Left lung (tissue), 10 donors: Measurements from ENCODE around the gene GORAB. TPM values are rescaled to one million over a fixed set of nuclear protein-coding genes. Genes with fewer than 3 reads are reported as not detected.
A peak's percentile ranks its signal among the peaks of the same experiment; 100 is the strongest.

Experiments
- ATAC-seq: fragments of 200-7000 bp; cut with Tn5 transposase; one replicate; pipeline ENCODE4 v1.9.1; 2020; ENCODE audit warnings: moderate library complexity
- DNase-seq, 4 donors: peaks; one replicate each; pipeline ENCODE4 v3.0.0-alpha.2; 2013 to 2020
- H3K27ac ChIP-seq, 2 donors: fragments of 200-600 bp; sonication (generic) in 1 of 2; one replicate each; pipeline versions ENCODE4 v1.5.0 to v1.8.0; 2020 to 2021
- H3K27me3 ChIP-seq, 2 donors: fragments of 200-600 bp; sonication (generic) in 1 of 2; one replicate each; pipeline versions ENCODE4 v1.5.0 to v1.8.0; 2020 to 2021
- H3K36me3 ChIP-seq, 2 donors: fragments of 200-600 bp; sonication (generic) in 1 of 2; one replicate each; pipeline versions ENCODE4 v1.5.0 to v1.8.0; 2020 to 2021
- H3K4me1 ChIP-seq, 2 donors: fragments of 200-600 bp; one replicate each; pipeline ENCODE4 v1.8.0; 2021
- H3K4me3 ChIP-seq, 2 donors: fragments of 200-600 bp; sonication (generic) in 1 of 2; one replicate each; pipeline versions ENCODE4 v1.5.0 to v1.8.0; 2020 to 2021; ENCODE audit warnings: mild to moderate bottlenecking in 1 of 2
- H3K9me3 ChIP-seq, 2 donors: fragments of 200-600 bp; sonication (generic) in 1 of 2; one replicate each; pipeline versions ENCODE4 v1.5.0 to v1.8.0; 2020 to 2021
- intact Hi-C, 2 donors: fragments of 100-400 bp; cut with DNase I; formaldehyde crosslinking; loops; one replicate each; pipeline versions ENCODE4 v1.11.2 to v1.14.2; 2022
- polyA plus RNA-seq, 6 donors: library from polyadenylated mRNA; unstranded; fragments of 120-200 nt; gene quantifications; one replicate each; pipeline ENCODE4 v1.2.1, GENCODE V29; 2013; ENCODE audit not compliant: insufficient read length in 6 of 6
- total RNA-seq, 2 donors: library from RNA; stranded (reverse); fragmentation: NEBNext Ultra II Directional; extraction: Animal tissue kit (Norgen Biotek cat#: 25700); gene quantifications; one replicate each; pipeline ENCODE4 v1.2.1, GENCODE V29; 2021
- TF ChIP-seq, protein P1 (sequence below), 2 donors: fragments of 200-600 bp; sonication (generic) in 1 of 2; IDR thresholded peaks; one replicate each; pipeline versions ENCODE4 v1.5.0 to v1.8.0; 2021; ENCODE audit warnings: antibody characterized with exemption in 2 of 2
- donor health status: DM: no; HTN: yes; CAD: no.
- donor health status: DM: no; HTN: no; CAD: no.

The GORAB gene
- total and polyA plus RNA-seq, 8 donors, result 11.1 to 29.1 (median 24.1) TPM

DNA sequence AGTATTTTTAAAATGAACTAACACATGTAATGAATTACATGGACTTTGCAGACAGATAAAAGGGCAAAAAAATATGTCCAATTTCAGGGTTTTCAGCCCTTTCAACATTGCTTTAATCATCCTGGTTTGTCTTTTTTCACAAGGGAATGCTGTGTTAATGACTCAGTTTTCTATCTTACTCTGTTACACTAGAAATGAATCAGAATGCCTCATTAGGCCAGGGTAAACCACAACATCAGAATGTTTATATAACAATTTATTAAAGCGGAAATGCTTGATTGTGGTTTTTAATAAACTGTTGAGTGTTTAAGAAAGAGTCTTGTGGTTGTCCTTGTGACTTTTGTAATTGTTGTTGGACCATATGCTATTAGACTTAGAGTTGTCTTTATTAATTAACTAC, 13.5 kb downstream of the GORAB start:
- H3K4me1 ChIP-seq, result no peaks in the 10 kb centered on the region
- no peak overlapping the region for H3K4me3 ChIP-seq
- TF ChIP-seq, protein P1, sequence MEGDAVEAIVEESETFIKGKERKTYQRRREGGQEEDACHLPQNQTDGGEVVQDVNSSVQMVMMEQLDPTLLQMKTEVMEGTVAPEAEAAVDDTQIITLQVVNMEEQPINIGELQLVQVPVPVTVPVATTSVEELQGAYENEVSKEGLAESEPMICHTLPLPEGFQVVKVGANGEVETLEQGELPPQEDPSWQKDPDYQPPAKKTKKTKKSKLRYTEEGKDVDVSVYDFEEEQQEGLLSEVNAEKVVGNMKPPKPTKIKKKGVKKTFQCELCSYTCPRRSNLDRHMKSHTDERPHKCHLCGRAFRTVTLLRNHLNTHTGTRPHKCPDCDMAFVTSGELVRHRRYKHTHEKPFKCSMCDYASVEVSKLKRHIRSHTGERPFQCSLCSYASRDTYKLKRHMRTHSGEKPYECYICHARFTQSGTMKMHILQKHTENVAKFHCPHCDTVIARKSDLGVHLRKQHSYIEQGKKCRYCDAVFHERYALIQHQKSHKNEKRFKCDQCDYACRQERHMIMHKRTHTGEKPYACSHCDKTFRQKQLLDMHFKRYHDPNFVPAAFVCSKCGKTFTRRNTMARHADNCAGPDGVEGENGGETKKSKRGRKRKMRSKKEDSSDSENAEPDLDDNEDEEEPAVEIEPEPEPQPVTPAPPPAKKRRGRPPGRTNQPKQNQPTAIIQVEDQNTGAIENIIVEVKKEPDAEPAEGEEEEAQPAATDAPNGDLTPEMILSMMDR (IDR thresholded peaks at IDR 0.05), result no peak
- H3K27ac ChIP-seq, result peak overlapping the region in 1 of 2 donors; percentile 15
- no peaks in the 10 kb centered on the region for H3K27me3 ChIP-seq
- peaks cover 0 to 98% of the 10 kb centered on the region in 2 donors for H3K36me3 ChIP-seq
- ATAC-seq, result peak; percentile 50
- H3K9me3 ChIP-seq, result no peaks in the 10 kb centered on the region
- intact Hi-C loops, result no loop called here
- no peak for DNase-seq

DNA sequence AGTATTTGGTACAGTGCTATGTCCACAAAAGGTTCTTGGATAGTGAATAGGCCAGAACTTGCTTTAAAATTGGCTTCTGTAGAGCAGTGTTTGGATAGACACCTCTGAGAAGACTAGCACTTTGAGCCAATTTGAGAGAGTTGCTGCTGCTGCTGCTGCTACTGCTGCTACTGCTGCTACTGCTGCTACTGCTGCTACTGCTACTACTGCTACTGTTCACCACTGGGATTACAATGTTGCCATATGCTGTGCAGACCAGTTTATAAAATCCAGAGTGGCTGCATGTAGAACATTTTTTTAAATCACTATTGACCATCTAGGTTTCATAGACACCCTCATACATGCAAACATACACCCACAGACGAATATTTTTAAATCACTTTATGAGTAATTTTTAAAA, 15.3 kb downstream of the GORAB start:
- no peak for DNase-seq
- ATAC-seq, result no peak
- H3K9me3 ChIP-seq, result no peaks in the 10 kb centered on the region

DNA sequence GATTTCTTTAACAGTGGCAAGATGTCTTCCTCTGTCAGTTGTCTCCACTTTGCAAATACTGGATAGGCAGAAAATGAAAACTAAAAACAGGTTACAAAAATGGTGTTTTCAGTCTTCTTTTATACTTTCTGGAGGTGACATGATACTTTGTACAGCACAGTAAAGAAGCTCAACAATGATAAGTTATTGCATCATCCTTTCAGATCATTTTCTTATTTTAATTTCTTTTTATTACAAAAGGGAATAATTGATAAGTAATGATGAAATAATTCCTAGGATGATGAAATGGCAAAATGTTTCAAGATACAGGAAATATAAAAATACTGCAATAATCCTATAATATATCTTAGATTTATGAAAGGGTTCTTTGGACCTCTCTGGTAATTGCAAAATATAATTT, 16.5 kb downstream of the GORAB start:
- no peaks in the 10 kb centered on the region for H3K4me1 ChIP-seq
- ATAC-seq (no peak), DNase-seq (no peak)
- H3K9me3 ChIP-seq, result no peaks in the 10 kb centered on the region
- TF ChIP-seq, protein P1 (IDR thresholded peaks at IDR 0.05), result no peak
- intact Hi-C loops, result no loop called here
- no peaks in the 10 kb centered on the region for H3K27me3 ChIP-seq
- H3K36me3 ChIP-seq, result peaks cover 0 to 99% of the 10 kb centered on the region in 2 donors
- H3K4me3 ChIP-seq, result no peak overlapping the region
- no peak overlapping the region for H3K27ac ChIP-seq

More for the DNA sequence above, 15.3 kb downstream of the GORAB start:
- Histone ChIP-seq H3K27me3 (no peaks in the 10 kb centered on the region), H3K36me3 (peaks cover 0 to 98% of the 10 kb centered on the region in 2 donors), H3K4me3 (no peak overlapping the region), H3K4me1 (no peaks in the 10 kb centered on the region), H3K27ac (no peak overlapping the region)
- intact Hi-C loops, result no loop called here
- TF ChIP-seq, protein P1 (IDR thresholded peaks at IDR 0.05), result no peak

DNA sequence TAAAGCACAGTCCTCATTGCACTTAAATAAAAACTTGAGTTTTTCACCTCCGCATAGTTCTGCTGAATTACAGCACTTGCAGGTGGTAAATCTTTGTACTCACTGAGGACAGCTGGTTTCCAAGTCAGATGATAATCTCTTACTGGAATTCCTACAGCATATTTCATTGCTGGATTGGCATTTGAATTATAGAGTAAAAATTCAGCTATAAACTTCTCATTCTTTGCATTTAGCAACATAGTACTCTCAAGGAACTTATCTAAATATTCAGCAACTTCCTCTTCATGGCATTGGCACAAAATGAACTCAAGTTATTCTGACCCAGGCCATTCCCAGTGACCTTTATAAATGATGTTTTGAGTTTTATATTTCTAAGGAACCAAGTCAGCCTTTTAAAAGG, 23.4 kb downstream of the GORAB start:
- Histone ChIP-seq H3K27ac (no peak overlapping the region), H3K9me3 (peaks cover 0 to 22% of the 10 kb centered on the region in 2 donors), H3K27me3 (no peaks in the 10 kb centered on the region), H3K4me3 (no peak overlapping the region), H3K36me3 (peaks cover 0 to 40% of the 10 kb centered on the region in 2 donors), H3K4me1 (no peaks in the 10 kb centered on the region)
- ATAC-seq (no peak), DNase-seq (no peak)
- intact Hi-C loops, result no loop called here
- TF ChIP-seq, protein P1 (IDR thresholded peaks at IDR 0.05), result no peak

DNA sequence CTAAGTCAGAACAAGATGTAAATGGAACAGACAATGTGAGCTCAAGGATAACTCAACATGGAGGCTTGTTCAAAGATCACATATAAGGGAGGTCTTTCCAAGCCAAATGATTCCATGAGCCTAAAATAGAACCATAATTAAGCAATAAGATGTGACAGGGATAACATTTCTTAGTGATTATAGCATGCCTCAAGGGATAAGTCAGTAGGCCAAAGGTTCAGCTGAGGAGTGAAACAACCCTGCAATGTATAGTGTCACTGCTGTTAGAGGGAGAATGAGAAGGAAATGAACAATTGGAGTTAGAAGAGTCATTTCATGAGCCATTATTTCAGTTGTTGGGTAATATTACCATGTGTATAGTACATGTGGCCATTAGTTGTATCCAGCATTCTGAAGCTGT, 25.0 kb downstream of the GORAB start:
- Histone ChIP-seq H3K36me3 (peaks cover 0 to 25% of the 10 kb centered on the region in 2 donors), H3K27ac (no peak overlapping the region), H3K27me3 (no peaks in the 10 kb centered on the region), H3K9me3 (peaks cover 0 to 22% of the 10 kb centered on the region in 2 donors), H3K4me1 (no peaks in the 10 kb centered on the region), H3K4me3 (no peak overlapping the region)
- DNase-seq (no peak), ATAC-seq (no peak)
- intact Hi-C loops, result no loop called here
- TF ChIP-seq, protein P1 (IDR thresholded peaks at IDR 0.05), result no peak
